GM21528 (cell line): Measurements from ENCODE around the gene STXBP6.

Experiments
- ATAC-seq: cut with Tn5 transposase; IDR thresholded peaks from one replicate; pipeline ENCODE4 v1.9.1; 2021; ENCODE audit warnings: mild to moderate bottlenecking, moderate library complexity; ENCODE audit not compliant: unreplicated experiment, low FRiP score

The STXBP6 gene

DNA sequence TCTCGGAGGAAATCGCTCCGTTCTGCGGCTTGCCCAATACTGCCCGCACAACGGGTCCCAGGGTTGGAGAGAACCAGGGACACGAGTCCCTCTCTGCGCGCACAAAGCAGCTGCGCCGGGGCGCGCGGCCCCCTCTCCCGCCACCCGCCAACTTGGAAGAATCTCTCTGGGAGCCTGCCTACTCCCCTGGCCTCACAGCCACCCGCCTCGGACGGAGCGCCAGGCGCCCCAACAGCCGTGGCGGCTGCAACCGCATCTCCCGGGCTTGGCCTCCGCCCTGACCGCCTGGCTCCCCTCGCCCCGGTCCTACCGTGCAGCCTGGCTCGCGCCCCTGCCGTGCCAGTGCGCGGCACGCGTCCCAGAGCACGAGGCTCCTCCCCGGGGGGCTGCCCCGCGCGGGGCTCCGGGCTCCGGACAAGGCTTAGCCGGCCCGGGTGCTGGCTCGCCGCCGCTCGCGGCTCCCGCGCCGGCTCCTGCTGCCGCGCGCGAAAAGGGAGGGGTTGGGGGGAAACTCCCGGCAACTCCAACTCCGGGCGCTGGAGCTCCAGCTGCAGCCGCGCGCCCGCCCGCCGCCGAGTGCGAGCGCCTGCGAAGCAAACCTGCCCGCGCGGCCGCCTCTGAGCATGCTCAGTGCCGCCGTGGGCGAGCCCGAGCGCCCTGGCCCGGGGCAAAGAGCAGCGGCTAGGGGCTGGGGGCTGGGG, at the start of gene STXBP6:
TSS of gene STXBP6 (minus strand) at position 580 of the 701 bp plus-strand sequence. CDS start 75,329 bp downstream, outside the sequence.
- no peak for ATAC-seq

DNA sequence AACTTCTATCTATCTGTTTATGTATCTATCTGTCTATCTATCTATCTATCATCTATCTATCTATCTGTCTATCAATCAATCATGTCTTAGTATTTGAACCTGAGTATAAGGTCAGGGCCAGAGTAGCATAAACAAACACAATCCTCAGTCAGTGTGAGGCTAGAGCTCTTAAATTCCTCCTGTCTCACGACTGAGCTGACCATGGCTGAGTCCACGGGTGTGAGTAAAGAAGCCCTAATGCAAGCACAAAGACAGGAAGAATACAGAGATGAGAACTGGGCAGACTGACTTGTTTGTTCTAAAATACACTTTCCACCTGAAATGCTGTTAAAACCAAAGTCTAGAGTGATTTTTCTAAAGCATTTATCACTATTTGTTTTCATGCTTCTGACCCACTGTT, 47.2 kb upstream of the STXBP6 start:
- ATAC-seq = no peak

DNA sequence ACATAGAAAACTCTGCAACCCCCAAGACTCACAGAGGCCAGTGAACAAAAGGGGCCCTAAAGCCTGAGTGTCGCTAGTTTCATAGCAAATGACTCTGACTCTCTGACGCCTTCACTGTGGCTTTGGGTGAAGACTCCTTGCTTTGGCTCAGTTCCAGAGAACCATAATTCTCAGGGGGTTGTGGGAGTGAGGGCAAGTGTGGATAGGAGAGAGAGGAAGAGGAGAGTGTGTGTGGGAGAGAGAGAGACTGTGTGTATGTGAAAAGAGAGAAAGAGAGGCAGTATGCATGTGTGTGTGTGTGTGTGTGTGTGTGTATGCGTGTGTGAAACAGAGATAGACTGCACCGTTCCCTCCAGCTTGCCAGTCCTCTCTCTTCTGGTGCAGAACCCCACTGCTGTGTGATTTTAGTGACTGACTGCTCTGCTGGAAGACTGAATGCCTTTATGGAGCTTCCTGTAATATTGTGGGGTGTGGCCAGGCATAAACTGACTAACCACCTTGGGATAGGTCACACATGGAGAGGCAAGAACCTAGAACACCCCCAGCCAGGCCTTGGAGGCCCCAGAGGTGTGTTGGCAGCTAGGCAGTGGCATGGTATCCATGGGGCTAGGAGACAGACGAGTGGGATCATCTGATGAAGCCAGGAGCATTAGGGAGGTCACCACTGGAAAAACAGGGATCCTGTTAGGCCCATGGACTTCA, 45.9 kb upstream of the STXBP6 start:
- no peak for ATAC-seq

DNA sequence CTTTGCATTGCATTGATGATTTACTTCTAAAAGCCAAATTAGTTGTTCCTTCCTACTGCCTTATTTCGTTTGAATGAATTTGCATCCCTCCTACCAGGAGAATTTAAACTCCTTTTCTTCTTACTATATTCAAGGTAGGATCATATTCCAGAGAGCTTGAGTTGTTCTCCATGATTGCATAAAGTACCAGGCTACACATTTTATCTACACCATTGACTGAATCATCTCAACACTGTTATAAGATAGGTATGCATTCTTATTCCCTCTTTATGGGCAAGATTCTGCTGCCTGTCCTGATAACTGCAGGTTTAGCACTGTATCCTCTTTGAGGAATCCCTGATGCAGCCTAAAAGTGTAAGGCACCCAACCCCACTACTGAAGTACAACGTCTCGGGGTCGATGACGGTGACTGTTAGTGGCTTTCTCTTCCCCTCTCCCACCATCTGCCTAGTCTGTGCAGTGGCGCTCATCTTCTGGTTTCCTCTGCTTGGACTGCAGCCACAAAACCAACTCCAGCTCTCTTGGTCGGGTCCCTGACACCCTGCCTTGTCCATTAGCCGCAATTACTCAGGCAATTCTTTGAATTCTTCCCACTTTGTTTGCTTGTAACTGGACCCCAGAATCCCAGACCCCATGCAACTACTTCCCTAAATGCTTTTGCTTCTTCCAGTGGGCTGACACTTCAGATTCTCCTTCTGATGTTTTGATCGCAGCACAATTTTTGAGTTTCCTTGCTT, 44.4 kb upstream of the STXBP6 start:
- no peak for ATAC-seq

DNA sequence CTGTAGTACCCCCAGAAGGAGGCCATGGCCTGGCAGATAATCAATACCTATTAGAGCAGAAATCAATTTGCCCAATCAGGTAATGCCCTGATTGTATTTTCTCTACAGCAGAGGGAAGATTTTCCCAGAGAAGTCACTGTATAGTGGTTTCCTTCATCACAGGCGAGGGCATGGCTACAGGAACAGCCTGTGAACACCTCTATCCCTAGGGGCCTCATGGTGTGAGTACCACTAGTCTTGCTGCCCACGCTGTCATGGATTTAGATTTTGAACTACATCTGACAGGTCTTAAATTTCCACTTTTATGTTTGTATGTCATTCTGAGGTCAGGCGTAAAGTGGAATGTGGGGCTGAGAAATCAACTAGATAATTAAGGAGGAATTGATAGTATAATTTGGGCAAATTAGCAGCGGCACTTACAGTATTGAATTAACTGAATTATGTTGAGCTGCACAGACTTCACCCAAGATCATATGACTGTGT, 42.4 kb upstream of the STXBP6 start:
- no peak for ATAC-seq

DNA sequence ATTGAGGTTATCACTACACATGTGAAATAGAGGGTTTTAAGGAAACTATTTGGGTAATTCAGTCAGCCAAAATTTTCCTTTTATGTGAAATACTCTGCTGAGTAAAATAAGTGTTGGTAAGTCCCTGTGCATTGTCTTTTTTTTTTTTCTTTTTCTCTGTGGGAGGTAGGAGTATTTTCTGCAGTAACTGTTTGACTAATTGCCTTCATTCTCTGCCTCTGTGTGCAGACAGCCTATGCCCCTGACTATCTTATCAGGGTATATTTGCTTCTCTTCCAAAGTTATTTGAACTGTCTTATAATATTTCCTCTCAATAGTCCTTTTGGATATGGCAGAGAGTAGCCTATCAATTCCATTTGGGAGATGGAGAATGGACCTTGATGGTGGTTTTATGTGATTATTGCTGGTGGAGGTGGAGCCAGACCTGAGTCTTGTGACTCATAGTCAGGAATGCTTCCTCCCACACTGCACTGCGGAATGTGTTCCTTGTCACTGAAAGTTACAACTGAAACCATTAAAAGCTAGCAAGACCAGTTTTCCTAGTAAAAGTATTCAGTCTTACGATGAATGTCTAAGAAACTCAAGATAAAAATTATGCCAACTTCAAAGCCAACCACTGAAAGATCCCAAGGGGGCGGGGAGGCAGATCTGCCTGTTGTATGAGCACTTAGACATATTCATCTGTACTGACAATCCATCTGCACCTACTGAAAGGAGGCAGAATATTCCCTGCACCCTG, 40.9 kb upstream of the STXBP6 start:
- no peak for ATAC-seq

DNA sequence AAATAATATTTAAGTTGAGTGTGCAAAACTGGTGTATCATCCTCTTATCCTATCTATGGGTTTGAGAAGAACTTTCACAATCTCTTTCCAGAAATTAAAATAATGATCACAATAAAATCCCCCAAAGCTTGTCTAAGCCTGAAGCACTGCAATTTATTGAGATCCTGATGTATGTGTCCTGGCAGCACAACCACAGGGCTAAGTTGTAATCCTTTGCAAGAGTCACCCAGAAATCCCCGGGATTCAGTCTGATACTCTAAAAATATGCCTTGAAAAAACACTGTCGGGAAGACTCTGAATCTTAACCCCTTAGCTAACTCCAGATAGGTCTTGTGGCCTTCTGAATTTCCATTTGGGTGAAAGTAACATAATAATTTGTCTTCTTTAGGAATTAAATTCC, 40.3 kb upstream of the STXBP6 start:
- ATAC-seq = no peak

DNA sequence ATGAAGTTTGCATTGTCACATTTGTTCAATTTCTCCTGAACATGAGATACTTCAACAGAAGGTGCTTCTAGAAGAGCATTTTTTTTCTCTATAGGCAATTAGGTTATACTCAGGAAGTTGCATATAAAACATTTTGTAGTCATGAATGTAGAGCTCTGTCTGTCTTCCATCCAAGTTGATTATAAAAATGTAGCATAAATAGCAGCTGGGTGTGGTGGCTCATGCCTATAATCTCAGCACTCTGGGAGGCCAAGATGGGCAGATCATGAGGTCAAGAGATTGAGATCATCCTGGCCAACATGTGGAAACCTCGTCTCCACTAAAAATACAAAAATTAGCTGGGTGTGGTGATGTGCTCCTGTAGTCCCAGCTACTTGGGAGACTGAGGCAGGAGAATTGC, 39.5 kb upstream of the STXBP6 start:
- ATAC-seq = no peak

DNA sequence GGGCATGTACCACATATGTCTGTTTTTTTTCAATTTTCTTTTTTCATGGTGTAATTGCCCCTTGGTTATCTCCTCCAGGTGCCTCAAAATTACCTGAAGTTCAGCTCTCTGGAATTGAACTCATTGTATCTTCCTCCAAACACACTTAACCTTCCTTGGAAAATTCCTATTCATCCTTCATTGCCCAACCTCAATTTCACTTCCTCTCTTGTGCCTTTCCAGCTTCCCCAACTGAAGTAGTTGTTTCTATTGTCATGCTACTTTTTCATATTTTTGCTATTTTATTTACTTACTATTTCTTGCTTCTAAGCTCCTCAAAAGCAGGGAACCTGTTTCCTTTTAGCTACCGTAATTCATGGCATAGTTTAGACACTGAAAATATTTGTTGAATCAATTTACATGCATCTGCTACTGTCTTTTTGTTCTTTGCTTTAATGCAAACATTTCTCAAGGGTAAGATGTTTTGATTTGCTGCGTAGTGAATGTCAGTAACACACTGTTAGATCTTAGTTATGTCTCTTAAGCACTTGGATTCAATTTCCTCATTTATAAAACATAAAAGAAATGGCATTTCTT, 37.0 kb upstream of the STXBP6 start:
- ATAC-seq = no peak

DNA sequence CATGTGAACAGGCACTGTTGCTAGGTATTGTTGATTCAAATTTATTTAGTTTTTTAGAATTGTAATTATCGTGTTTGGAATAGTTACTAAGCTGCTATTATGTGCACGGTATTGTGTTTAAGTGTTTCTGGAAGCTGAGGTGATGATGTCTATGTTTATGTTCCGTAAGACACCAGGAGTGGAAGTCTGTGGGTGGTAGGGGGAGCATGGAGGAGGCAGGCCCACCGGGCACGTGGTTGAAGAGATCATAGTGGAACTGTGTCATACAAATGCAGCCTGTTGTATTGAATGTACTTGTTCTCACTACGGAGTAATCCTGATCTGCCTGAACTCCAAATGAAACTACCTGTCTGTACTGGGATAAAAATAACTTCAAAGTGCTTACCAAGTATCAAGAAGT, 36.1 kb upstream of the STXBP6 start:
- no peak for ATAC-seq

DNA sequence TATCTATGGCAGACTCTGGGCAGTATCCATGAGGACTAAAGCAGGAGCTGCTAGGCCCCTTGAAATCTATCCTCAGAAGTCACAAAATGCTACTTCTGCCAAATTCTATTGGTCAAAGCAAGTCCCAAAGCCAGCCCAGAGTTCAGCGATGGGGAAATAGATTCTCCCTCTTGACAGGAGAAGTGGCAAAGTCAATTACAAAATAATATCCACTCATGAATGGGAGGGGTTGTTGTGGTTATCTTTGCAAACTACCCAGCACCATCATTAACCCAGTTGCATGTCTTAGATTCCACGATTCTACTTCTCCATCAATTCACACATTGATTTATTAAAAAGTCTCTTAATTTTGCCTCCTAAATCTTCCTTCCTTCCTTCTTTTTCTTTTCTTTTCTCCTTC, 30.7 kb upstream of the STXBP6 start:
- ATAC-seq = no peak

DNA sequence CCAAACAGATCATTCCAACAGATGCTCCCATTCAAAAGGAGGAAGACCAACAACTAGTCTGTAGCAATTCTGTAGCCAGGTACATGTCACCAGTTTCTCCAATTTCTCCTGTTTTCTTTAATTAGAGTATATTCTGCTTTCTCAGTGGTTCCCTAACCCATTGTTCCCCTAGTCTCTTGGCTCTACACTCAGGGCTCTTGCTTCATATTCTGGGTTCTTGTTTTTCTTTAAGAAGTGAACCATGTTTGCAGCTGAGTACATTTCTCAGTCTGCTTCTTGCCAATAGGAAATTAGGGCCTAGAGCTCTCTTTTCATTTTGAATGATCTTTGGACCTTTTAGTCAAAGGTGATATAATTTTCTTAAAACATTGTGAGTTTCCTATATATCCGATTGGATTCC, 29.4 kb upstream of the STXBP6 start:
- ATAC-seq = no peak

DNA sequence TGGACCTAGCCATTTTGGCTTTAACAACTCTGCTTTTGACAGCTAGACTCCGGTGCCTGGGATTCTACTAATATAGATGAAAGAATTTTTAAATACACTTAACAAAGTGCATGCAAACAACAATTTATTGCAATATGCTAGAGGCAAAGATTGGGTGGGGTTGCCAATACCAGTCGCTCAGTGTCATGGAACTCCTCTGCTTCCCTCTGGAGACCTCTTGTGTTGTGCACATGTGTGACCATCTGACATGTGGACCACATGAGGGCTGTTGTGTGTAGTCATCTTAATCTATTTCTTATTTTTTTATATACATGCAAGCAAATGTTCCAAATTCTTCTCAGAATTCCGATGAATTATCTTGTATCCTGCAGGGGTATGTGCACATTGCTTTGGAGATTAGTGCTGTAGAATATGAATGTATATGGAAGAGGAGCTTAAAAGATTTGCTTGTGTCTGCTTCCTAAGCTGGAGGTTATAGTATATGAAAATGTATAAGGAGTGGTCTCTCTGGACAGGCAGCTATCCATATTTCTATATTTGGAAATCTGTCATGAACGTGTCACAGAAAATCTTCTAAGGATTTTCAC, 24.2 kb upstream of the STXBP6 start:
- no peak for ATAC-seq

DNA sequence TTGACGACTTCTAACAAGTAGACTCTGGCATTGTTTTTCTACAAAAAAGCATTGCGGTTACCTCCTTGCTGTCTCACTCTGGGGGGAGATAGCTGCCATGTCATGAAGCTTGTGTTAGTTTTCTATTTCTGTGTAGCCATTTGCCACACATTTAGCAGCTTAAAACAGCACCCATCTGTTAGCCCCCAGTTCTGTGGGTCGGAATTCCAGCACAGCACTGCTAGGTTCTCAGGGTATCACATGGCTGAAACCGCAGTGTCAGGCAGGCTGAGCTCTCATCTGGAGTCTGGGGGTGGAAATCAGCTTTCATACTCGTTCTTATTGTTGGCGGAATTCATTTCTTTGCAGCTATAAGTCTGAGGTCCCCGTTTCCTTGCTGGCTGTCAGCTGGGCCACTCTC, 19.9 kb upstream of the STXBP6 start:
- no peak for ATAC-seq

DNA sequence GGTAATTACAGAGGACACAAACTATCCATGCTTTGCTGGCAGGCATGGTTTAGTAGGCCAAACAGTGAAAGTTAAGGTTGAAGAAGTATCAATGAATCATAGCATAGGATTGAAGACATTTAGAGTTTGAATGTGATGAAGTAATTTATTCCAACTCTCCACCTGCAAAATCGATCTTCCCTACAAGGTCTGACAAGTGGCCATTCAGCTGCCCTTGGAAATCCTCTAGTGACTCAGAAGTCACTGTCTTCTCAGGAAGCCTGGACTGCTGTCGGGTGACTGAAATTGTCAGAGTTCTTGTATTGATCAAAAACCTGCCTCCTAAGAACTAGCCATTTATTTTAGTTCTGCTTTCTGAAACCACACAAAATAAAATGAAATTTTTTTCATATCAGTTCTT, 17.7 kb upstream of the STXBP6 start:
- ATAC-seq = no peak

DNA sequence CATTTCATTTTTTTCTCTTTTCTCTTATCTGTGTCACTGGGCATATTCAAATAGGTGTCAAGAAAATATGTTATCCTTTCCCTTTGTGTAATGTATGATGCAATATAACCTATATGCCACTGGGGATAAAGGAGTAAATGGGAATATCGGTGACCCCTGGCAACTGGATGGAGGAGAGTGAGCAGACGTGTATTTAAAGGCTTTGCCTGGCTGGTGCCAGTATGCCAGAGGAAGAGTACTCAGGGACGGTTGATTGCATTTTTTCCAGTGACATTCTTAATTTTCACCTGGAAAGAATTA, 12.0 kb upstream of the STXBP6 start:
- ATAC-seq = no peak

DNA sequence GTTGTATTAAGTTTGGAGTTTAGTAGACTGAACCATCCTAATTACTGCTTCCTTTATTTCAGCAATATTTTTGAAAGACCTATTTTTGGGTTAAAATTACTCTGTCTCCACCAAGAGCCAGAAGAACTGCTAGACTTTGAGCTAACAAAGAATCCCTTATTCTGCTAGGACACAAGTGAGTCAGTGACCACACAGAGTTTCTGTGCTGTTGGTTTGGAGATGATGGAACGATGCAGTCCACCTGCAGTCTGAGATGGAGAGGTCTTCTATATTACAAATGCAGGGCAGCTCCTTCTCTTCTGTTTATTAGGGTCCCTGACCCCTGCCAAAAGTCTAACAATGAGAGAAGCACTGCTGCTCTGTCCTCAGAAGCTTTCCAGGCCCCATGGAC, 6.7 kb upstream of the STXBP6 start:
- no peak for ATAC-seq

DNA sequence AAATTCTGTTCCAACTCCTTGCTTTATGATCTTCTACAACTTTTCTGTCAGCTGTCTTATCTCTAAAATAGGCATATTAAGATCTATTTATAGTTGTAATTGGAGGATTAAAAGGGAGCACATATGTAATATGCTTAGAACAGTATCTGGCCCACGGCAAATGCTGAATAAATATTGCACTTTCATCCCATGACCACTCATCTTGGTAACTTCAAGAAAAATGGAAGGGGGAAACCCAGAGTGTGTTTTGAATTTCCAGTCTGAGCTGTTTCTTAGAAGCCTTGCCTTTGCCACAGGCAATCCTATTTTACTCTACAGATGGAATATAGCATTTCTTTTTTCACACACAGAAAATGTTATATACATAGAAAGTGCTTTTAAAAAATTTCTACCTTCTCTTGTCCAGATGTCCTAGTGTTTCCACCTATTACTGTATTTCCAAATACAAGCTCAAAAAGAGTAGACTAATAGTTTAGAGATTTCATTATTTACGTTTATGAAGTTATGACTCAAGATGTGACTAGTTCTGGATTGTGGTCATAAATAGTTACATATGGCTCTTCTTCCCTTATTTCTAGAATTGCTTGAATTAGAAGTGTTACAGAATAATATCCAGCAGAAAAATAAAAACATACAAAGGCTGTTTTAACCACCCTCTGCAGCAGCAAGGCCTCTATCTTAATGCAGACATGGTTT, 6.2 kb upstream of the STXBP6 start:
- ATAC-seq = no peak

DNA sequence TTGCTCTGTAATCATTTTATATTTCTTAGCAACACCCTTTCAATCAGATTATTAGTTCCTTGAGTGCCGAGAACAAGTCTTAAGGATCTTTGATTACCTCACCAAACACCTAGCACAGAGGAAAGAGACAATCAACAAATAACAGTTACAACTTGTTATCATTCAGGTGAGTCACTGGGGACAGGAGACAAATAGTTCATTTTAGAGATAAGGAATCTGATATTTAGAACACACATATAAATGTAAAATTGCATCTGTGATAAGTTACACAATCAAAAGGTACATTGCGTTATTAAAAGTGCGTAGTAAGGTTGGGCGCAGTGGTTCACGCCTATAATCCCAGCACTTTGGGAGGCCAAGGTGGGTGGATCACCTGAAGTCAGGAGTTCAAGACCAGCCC, 5.1 kb upstream of the STXBP6 start:
- ATAC-seq = no peak

DNA sequence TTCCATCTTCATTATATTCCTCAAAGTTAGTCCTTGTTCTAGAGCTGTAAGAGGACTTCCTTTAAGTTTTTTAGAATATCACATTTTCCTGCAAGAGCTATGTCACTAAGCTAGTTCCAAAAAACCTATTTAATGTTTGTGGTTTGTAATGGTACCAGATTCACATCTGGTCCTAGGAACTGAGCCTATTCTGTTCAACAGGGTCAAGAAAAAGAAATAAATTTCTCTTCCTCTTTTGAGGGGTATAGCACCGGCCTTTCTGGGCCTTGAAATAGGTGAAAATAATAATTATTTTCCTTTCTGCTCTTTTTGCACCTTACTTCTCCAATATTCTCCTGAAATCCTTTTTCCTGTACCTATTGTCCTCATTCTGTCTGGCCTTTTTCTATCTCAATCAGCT, 3.6 kb upstream of the STXBP6 start:
- no peak for ATAC-seq
